ENCODE results near the gene ACOXL.
"Not testable (repeated sequence)": the region's sequence is repeated elsewhere in the genome, so short reads cannot be mapped to it uniquely, and the experiment has no call there.

The ACOXL gene

DNA sequence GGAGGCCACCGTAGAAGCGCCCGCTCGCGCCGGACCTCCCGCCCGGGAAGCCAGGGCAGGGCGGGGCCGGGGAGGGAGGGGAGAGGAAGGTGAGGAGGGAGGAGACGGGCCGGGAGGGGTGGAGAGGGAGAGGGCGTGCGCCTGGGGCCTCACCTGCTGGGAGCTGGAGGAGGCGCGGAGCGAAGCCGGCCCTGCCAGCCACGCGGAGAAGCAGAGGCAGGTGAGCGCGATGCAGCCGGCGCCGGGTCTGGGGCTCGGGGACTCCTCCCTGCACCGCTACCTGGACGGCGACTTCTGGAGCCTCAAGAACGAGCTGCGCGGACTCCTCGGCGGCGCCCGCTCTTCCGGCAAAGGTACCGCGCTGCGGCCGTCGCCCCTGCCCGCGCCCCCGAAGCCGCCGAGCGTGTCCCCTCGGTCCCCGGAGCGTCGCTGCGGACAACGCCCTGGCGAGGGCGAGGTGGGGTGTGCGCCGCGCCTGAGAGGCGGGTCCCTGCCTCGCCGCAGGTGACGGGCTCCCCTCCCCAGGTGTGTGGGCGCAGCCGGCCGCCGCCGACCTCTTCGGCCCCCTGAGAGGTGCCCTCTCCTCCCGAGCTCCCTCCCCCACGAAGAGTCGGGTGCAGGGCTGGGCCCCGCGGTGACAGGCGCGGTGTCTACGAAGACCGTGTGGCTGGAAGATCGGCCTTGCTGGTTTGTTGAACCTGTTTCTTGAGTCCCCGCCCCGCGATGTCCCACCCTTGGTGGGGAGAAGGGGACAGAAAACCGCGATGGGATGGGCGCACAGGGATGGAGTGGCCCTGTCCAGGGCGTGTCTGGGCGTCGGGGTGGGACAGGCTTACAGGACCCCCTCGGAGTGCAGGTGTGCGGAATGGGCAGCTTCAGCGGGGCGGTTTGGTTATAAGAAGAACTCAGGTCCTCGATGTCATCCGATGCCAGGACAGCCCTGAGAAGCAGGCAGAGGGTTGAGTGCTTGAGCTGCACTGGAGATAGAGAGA is at the start of gene ACOXL:
ACOXL (plus strand) TSS at position 152 of the 992 bp plus-strand sequence. CDS start 35,817 bp downstream, outside the sequence.
- DNase-seq (ENCODE audit: low read depth in 2 of 2) = no peak

DNA sequence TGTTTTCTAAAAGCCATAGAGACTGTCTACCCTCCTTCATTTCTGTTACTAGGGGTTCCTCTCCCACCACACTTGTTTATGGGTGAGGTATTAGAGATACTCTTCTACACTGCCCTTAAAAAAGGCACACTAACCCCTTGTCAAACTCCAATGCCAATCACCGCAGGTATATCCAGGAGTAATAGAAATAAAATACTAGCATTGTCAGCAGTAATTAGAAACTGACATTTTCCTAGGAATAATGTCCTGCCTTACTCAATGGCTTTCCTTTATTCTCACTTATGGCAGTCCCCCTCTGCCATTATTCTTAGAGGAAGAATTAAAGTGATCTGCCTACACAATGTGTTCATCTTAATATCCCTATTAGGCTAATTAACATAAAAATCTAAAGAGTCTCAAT is 49.5 kb upstream of the ACOXL start:
- DNase-seq (ENCODE audit: low read depth in 2 of 2) = no peak

DNA sequence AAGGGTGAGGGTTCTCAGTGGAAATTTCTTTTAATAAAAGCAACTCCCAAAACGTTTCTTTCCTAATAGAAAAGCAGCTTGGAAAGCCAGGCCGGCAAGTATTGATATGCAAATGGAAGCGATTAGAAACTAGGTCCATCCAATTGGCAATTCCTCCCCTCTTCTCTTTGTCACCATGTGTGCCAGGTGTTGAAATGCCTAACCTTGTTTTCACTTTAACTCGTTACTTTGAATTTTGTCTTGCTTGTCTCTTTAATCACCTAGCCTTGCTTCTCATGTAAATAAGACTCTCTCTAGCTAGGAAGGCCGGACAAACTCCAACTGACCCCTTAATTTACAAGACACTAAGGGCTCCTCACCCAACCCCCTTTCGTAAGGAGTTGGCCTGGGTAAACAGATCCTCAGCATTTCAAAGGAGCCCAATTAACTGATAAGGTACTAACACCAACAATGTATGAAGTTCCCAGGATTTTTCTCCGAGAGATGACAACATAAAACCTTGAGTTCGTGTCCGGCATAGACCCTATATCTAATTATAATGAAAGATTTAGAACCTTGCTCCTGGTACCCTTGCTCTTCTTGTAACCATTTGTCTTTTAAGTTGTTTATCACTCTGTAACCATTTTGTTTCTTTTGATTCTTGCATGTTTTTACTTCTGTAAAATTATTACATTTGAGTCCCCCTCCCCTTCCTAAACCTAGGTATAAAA is 44.4 kb upstream of the ACOXL start:
- not testable (repeated sequence) for DNase-seq (ENCODE audit: low read depth in 2 of 2)

DNA sequence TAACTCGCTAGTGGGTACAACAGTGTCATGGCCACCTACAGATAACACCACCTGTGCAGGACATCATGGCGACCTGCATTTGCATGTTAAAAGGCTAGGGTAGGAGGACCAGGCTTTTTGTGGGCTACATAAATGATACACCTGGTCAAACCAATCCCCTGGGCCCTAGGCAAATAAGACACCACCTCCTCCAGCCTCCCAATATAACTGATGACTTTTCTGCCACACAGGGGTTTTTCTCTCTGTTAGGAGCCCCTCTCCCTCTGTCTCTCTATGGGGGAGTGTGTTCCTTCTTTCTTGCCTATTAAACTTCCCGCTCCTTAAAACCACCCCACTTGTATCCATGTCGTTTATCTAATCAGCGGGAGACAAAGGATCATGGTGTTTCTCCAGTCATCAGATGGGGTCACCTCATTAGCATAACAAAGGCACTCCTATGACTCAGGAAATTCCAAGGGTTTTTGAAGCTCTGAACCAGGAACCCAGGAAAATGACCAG is 43.7 kb upstream of the ACOXL start:
- no peak for DNase-seq (ENCODE audit: low read depth in 2 of 2)

DNA sequence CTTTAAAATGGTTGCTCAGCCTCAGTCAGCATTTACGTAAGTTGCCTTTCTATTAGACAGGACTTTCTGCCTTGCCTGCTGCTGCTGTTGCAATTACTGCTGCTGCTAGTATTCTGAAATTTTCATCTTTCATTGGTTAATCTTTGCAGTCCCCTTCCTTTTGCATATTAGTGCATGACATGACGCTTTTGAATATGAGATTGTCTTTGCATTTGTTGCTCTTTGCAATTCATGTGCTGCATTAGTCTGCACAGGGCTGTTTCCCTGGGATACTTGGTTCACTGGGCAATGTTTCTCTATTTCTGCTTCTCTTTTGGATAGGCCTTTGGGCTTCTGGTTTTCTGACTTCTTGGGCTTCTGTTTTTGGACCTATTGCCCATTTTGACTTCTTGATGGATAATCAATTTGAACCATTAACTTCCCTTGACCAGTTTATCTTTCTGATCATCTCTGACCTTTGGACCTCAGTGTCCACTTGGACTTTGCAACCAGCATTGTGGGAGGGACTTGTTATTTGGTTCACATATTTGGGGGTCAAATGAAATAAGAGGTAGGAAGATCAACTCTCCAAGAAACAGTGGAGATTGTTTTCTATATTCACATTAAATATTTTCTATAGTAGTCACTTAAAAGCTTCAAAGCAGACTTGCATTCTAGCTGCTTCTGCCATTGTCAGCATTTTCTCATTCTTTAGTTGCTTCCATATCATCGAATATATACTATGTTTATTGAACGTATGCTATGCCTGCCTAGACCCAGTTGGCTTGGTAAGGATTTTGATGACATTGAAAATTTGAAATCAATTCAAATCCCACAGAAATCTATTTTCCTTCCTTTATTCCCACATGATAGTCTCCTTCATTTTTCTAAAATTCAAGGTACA is 42.0 kb upstream of the ACOXL start:
- no peak for DNase-seq (ENCODE audit: low read depth in 2 of 2)

DNA sequence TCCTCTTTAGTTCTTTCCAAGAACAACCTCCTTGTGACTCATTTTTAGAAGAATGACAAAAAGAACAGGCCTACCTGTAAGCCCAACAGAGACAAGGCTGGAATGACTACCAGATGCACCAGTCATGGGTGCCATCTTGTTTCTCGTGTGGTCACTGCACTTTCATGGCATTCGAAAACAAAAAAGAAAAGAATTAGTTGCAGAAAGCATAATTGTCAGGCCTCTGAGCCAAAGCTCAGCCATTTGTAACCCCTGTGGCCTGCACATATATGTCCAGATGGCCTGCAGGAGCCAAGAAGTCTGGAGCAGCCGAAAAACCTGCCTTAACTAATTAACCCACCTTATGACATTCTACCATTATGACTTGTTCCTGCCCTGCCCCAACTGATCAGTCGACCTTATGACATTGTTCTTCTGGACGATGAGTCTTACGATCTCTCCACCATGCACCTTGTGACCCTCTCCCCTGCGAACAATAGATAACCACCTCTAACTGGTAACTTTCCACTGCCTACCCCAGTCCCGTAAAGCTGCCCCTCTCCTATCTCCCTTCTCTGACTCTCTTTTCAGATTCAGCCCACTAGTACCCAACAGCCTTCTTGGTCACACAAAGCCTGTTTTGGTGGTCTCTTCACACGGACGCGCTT is 40.6 kb upstream of the ACOXL start:
- no peak for DNase-seq (ENCODE audit: low read depth in 2 of 2)

DNA sequence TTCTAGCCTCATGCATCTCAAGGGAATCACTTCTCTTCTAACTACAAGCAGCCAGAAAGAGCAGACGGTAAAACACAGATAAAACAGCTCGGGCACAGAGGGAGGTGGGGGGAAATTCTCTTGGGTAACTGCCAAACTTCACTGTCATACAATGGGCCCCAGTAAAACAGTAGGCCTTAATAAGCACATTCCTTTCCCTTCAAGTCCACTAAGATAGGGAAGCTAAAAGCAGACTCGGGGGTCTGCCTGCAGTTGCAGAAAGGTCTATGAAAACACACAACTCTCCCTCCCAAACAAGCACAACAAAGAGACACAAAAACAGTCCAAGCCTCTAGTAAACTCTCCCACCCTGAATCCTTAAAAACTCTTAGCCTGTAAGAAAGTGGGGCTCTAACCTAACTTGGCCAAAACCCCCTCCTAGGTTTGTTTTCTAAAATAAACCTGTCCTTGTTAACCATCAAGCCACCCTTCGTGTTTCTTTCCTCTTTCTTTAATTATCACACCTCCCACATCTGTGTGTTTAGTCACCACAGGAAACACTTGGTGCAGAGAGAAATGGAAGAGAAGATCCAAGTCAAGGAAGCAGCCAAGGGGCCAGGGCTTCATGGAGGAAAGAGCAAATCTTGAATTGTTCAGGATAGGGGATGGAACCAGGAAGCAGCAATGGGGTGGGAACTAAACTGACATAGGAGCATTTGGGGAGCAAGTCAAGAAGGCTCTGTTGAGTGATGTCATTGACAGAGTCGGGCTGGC is 37.1 kb upstream of the ACOXL start:
- not testable (repeated sequence) for DNase-seq (ENCODE audit: low read depth in 2 of 2)

DNA sequence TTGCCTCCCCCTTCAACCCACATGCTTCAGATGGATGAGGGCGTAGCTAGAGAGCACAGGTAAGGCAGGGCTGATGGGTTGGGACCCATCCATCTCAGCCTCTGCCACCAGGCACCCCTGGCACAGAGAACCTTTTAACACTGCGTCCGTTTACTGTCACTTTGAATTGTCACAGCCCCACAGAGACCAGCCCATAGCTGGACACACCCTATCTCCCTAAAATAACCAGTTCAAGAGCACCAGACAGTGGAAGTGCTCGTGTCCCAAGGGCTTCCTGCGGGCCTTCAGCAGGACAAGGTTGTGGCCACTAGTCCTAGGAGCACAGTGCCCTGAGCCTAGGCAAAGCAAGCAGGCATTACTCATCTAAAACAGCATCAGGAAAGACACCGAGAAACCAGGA is 34.1 kb upstream of the ACOXL start:
- DNase-seq (ENCODE audit: low read depth in 2 of 2) = not testable (repeated sequence)

DNA sequence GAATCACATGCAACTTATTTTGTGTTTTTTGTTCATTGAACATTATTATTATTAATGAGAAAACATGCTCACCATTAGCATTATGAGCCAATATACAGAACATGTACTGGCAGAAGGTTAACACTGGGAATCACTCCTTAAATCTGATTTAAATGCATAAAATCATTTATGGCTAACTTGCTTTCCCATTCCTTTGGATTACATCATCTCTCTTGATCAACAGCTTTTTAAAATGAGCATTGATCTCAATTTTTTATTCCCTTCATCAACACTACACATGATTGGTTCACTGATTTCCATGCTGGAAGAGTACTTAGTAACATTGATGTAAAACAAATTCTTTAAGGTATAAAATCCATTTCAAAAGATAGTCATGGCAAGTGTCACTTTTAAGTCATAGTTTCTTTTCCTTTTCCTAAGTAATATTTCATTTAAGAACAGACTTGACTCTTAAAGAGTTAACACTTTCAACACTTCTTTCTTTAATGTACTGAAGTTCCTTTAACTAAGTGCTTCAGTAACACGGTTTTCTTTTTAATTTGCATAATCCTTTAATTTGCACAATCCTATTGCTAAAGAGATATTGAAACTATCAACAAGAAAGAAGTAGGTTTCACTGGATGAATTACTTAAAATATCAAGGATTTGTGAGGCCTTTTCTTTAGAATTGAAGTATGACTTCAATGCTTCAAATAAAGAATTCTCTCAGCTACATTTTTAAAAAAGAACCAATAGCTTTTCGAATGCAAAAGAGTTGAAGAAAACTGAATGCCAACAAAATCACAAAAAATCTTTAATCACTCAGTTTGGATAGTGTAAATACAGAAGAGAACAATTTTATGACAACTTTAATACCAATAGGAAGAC is 29.6 kb upstream of the ACOXL start:
- no peak for DNase-seq (ENCODE audit: low read depth in 2 of 2)

DNA sequence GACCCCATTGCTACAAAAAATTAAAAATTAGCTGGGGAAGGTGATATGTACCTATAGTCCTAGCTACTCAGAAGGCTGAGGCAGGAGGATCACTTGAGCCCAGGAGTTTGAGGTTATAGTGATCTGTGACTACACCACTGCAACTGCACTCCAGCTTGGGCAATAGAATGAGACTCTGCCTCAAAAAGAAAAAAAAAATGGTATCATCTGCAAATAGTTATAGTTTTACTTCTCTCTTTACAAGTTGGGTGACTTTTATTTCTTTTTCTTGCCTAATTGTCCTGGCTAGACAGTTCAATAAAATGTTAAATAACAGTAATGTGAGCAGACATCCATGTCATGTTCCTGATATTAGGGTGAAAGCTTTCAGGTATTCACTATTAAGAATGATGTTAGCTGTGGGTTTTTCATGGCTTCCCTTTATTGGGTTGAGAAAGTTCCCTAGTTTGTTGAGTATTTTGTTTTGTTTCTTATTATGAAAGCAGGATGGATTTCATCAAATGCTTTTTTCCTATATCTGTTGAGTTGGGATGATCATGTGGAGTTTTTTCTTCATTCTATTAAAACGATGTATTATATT is 24.9 kb upstream of the ACOXL start:
- no peak for DNase-seq (ENCODE audit: low read depth in 2 of 2)

DNA sequence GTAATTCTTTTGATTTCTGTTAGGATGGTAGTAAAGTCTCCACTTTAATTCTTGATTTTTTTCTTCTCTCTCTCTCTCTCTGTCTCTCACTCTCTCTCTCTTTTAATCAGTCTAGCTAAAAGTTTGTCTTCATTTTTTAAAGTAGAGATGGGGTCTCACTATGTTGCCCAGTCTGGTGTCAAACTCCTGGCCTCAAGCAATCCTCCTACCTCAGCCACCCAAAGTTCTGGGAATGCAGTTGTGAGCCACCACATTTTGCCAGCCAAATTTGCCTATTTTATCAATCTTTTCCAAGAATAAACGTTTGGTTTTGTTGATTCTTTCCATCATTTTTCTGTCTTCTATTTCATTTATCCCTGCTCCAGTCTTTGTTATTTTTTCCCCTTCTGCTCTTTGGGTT is 23.9 kb upstream of the ACOXL start:
- DNase-seq (ENCODE audit: low read depth in 2 of 2) = no peak

DNA sequence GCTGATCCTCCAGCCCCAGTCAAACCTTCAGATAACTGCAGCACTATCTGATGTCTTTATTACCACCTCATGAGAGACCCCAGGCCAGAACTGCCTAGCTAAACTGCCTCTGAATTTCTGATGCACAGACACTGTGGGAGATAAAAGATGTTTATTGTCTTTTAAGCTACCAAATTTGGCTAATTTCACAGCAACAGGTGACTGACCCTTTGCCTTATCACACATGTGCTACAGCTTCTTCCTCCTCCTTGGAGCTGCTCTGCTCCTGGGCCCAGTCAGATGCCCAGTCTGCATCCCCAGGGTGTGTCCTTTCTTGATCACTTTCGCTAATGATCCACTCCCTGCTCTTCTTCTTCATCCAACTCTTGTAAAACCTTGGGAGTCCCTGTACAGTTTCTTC is 19.6 kb upstream of the ACOXL start:
- DNase-seq (ENCODE audit: low read depth in 2 of 2) = no peak

DNA sequence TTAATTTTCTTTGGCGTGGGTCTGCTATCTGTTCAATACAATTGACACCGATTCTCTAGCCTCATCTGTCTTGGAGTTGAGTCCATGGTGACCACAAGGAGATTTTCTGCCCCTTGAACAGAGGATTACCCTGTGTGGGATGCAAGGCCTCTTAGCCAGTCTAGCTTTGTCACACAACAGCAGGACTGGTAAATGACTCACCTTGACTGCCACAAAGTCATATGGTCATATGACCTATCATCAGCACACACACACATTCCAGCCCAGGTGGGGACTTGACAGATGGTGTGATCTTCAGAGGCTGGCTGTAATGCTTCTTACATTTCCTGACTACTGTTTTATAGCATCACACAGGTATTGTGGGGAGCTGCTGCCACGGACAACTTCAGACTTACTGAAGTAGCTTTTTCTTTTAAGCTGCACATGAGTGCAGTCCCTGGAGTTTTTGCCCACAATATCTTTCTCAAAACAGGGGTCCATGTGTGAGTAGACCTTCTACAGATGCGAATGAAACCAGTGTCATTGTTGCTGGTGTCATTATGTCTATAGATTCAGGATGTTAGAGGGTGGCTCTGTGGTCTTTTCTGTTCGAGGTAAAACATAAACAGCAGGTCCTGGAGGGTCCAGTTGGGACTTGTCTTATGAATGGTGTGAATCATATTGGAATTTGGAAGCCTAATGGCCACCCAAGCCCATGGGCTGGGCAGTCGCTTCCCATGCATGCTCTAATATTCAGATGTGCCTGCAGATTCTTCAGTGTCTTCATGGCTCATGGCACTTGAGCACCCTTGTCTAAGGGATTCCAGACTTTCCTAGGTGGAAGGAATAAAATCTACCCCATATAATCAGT is 18.6 kb upstream of the ACOXL start:
- DNase-seq (ENCODE audit: low read depth in 2 of 2) = no peak

DNA sequence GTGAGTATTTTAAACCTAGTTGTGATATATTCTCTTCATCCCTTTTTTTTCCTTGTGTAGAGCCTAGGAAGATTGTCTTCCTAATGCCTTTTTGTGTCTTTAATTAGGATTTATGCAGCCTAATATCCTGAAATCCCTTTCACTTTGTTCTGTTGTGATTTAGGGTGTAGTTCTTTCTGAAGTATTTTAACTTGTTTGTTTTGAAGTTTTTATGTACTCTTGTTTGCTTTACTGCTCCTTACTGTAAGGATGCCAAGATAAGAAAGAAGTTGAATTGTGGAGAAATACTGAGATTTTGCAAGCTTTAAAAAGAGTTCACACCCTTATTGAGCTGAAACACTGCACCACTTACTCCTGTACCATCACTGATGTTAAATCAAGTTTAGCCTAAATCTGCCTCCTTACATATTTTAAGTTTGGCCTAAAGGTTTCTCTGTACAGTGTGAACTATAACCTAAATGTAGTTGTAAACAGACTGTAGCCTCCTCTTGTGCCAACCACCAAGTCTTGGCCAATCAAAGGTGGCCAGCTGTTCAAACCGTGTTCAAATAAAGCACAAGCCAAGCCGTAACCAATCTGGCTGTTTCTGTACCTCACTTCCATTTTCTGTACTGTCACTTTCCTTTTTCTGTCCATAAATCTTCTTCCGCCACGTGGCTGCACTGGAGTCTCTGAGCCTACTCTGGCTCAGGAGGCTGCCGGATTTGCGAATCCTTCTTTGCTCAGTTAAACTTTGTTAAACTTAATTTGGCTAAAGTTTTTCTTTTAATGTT is 17.7 kb upstream of the ACOXL start:
- no peak for DNase-seq (ENCODE audit: low read depth in 2 of 2)

DNA sequence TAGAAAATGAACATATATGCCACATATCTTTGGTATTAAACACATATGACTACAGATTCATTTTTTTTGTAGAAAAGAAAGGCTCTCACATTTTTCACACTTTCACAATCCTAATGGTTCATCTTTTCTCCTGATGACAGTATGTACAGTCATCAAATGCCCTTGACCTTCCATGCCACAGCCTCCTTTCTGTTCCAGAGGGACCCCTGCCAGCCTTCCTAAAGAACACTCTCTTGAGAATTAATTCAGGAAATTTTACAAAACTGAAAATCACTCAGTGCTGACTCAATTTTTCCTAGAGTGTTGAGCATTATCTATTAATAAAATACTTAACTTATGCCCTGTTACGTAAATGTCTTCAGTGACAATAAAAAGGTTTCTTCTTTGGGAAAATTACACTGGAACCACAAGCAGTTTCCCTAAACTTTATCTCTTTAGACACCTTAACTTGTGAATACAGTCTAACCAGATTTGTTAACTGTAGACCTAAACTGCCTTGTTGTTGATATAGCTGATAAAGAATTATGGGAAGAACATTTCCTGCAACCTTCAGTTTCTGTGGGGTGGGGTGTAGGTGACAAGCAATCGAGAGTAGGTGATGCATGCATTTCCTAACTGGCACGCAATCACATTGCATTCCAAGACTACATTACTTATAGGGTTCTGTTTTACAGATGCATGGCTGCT is 15.3 kb upstream of the ACOXL start:
- DNase-seq (ENCODE audit: low read depth in 2 of 2) = no peak

DNA sequence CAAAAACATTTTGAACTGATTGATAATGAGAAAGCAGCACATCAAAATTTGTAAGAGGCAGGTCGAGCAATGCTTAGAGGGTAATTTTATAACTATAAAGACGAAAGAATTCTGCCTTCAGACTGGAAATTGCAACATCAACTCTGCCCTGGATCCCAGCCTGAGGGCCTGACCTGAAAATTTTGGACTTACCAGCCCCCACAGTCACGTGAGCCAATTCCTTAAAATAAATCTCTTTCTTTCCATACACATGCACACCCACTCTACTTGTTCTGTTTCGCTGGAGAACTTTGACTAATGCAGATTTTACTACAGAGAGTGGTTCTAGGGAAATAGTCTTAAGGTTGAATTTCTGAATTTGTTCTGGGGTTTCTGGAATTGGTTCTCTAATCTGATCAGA is 14.6 kb upstream of the ACOXL start:
- DNase-seq (ENCODE audit: low read depth in 2 of 2) = no peak

DNA sequence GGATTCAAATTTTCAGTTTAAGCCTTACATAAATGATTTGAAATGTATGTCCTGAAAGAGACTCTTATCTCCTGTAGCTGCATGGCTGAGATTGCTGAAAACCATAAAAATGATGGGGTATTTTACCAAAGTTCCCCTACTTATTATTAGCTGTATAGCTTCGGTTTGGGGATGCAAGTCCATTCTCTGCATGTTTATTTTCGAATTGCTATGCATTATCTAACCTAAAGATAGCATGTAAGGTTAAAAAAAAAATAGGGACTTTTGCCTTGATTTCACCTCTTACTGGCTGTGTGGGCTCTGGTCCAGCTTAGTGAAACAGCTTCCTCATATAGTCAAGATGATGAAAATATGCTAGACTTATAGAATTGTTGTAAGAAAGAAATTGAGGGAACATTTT is 14.0 kb upstream of the ACOXL start:
- DNase-seq (ENCODE audit: low read depth in 2 of 2) = no peak
